NCI-H2196 (cell line): ENCODE measurements around the gene DPM1.
A peak's percentile ranks its signal among the peaks of the same experiment; 100 is the strongest.
"Not testable (repeated sequence)": the region's sequence is repeated elsewhere in the genome, so short reads cannot be mapped to it uniquely, and the experiment has no call there.

Experiments used
- DNase-seq: peaks from one replicate; lab custom pipeline; 2025; ENCODE audit not compliant: unreplicated experiment; lab: John Stamatoyannopoulos, UW

Gene DPM1

DNA sequence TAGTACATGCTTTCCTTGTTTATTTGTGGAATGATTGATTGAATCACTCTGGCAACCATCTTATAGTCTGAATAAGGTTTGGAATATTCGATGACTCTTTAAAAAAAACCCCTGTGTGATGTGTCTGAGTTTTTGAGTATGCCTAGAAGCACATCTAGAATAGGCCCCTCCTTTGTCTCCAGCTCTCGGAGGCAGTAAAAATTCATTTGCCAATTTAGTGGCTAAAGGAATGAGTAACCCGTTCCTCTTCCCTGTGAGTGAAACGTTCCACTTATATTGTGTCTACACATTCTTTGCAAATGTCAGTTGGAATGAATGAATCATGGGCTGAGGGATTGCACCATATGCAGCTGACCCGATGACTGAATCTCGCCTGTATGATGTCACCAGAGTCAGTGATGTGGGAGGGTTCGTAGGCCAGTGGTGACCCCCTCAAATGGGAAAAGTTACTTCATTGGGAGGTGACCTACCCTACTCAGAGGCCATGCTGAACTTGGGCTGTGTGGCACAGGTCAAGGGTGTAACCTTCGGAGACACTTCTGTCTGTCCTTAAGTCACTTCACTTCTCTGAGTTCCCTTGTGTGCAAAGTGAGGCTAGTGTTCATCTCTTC, 21.8 kb upstream of the DPM1 start:
- no peak for DNase-seq

DNA sequence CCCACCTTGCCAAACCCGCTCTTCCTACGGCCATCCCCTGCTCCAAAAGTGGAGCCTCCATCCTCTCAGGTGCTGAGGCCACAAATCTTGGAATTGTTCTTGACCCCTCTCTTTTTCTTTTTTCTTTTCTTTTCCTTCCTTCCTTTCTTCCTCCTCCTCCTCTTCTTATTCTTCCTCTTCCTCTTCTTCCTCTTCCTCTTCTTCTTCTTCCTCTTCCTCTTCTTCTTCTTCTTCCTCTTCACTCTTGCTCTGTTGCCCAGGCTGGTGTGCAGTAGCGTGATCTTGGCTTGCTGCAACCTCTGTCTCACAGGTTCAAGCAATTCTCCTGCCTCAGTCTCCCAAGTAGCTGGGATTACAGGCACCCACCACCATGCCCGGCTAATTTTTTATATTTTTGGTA, 20.2 kb upstream of the DPM1 start:
- DNase-seq: not testable (repeated sequence)

DNA sequence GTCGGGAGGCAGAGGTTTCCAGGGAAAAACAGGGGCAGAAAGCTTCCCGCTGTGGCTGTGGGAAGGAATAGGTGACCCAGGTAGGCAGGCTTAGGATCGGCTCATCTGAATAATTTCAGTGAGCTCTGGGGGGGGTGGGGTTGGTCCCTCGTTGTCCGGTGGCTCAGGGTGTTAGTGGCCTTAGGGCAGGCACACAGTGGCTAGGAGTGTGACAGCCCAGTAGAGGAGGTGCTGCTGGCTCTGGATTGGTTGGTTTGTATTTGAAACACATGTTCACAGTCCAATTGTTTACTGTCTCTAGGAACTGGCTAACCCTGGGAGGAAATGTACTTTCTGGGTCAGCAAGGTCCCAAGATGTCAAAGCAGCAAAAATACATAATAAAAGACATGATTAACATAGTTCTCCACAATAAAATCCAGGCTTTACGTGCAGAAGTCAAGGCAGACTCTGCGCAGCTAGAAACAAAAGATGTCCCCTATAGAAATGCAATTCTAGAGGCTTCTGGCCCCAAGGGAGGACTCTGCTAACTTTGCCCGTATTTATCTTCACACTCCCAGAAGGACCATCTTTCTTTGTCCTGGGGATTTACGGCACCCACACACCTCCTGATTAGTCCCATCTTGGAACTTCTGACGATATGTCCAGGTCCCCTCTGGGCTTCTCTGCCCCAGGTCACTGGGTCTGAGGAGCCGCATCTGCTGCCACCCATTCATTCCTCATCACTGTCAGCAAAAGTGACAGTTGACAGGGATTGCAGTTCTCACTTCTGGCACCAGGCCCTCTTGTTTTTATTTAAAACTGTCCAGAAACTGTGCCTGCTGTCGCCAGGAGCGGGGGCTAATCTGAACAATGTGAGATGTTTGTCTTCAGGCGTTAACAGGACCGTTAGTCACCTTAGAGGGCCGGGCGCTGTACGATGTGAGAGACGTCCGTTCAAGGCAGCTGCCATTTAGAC, 19.0 kb upstream of the DPM1 start:
- no peak for DNase-seq

DNA sequence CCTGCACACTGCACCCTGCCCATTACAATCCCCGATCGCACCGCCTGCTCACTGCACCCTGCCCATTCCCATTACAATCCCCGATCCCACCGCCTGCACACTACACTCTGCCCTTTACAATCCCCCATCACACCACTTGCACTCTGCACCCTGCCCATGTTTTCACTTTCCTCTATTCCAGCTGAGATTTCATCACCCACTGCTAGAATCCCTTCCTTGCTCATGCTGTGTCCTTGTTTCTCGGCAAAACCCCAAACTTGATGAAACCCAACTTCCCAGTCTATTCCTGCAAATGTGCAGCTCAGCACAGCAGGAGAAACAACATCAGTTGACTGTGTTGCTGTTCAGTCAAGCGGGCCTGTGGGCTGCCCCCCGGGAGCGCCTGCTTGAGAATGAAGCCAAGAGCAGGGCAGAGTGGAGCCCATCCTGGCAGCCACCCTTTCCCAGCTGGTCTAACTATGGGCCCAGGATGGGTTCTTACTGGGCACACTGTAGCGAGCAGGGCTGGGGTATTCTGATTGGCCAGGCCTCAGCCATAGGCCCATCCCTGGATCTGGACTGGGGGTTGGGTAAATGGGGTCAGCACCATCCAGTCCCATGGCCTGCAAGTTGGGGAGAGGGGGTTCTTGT, 17.5 kb upstream of the DPM1 start:
- DNase-seq: no peak

DNA sequence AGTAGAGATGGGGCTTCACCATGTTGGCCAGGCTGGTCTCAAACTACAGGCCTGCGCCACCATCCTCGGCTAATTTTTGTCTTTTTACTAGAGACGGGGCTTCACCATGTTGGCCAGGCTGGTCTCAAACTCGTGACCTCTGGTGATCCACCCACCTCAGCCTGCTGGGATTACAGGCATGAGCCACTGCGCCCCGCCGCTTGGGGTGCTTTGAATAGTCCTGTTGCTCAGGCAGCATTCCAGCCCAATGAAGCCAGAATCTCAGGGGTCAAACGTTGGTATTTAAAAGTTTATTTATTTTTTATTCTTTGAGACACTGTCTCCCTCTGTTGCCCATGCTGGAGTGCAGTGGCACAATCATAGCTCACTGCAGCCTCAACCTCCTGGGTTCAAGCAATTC, 11.6 kb upstream of the DPM1 start:
- no peak for DNase-seq

DNA sequence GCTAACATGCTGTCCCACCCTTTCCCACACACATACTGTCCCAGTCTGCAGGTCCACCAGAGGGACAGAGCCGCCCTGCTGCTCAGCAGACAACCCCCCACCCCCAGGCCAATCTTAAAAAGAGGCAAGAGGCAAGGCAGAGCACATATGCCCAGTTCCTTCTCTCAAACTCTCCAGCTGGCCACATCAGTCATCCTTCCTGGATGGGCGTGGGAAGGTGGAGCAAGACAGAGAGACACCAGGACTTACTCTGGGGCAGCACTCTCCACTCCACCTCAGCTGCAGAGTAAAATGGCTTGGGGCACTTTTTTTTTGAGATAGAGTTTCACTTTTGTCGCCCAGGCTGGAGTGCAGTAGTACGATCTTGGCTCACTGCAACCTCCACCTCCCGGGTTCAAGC, 11.1 kb upstream of the DPM1 start:
- DNase-seq: no peak

DNA sequence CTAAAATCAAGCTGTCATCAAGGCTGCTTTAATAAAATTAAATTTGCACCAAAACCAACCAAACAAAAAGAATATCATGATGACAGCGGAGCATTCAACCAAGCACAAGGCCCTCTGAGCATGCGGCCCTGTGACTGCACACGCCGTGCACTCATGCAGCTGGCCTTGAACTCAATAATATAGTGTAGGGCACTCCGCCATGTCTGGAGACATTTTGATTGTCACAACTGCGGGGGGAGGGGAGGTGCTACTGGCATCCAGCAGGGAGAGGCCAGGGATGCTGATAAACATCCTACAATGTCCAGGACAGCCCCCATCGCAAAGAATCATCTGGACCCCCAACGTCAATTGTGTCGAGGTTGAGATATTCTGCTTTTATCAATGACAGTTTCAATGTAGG, 10.0 kb upstream of the DPM1 start:
- no peak for DNase-seq

DNA sequence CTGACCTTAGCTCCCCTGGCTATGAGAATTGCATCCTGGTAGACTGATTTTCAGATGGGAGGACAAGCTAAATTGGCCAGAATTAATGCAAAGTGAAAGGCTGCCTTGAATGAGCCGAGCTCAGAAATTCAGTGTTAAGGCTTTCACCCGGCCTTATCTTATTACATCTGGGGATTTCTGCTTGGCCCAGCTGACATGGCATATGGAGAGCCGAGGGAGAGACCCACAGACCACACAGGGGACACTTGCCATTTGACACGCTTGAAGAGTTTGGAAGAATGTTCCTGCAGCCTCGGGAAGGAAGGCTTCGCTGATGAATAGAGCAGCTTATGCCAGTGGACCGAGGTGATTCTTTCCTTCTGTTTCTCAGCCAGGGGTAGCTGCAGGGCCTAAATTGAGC, 9.3 kb upstream of the DPM1 start:
- DNase-seq: no peak

DNA sequence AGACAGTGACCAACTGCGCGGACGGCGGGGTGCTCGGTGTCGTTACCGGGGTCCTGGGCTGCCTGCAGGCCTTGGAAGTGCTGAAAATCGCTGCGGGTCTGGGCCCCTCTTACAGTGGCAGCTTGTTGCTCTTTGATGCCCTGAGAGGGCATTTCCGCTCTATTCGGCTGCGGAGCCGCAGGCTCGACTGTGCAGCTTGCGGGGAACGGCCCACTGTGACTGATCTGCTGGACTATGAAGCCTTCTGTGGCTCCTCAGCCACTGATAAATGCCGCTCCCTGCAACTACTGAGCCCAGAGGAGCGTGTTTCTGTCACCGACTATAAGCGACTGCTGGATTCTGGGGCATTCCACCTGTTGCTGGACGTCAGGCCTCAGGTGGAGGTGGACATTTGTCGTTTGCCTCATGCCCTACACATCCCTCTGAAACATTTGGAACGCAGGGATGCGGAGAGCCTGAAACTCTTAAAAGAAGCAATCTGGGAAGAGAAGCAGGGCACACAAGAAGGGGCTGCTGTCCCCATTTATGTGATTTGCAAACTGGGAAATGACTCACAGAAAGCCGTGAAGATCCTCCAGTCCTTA, 1.3 kb upstream of the DPM1 start:
- DNase-seq: no peak

DNA sequence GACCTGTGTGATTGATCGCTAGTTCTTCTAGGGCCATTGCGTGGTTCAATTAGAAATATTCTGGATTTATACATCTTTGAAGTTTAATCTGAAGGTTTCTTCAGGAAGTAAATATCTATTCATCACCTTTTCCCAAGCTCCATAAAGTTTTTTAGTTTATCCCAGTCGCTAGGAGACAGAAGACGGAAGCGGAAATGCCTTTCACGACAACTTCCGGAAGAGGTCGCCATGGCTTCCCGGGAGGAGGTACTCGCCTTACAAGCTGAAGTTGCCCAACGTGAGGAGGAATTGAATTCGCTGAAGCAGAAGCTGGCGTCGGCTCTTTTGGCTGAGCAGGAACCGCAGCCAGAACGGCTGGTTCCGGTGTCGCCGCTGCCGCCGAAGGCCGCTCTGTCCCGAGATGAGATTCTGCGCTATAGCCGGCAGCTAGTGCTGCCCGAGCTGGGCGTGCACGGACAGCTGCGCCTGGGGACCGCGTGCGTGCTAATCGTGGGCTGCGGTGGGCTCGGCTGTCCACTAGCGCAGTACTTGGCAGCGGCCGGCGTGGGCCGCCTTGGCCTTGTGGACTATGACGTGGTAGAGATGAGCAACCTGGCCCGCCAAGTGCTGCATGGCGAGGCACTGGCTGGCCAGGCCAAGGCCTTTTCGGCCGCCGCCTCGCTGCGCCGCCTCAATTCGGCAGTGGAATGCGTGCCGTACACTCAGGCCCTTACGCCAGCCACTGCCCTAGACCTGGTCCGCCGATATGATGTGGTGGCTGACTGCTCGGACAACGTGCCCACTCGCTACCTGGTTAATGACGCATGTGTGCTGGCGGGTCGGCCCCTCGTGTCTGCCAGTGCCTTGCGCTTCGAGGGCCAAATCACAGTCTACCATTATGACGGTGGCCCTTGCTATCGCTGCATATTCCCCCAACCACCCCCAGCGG, 547 bp upstream of the DPM1 start, which contains the start of gene MOCS3:
MOCS3 (plus strand) TSS at position 204 of the 928 bp plus-strand sequence; CDS start at position 229, 25 bp downstream.
- DNase-seq: peak; percentile 94

DNA sequence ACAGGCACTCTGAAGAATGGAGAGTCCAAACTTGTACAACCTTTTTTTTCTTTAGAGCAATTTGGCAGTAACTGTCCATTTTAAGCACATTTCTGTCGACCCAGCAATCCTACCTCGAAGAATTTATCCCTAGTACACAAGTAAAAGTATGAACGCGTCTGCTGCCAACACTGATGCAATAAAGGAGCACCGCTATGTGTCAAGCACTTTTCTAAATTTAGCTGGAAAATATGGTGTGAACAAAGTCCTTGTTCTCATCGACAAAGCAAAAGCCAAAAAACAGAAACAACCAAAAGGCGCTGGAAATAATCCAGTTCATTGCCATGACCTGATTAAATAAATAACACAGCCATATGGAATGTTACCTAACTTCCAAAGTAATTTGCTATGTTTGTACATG, 1.1 kb downstream of the DPM1 start:
- no peak for DNase-seq

DNA sequence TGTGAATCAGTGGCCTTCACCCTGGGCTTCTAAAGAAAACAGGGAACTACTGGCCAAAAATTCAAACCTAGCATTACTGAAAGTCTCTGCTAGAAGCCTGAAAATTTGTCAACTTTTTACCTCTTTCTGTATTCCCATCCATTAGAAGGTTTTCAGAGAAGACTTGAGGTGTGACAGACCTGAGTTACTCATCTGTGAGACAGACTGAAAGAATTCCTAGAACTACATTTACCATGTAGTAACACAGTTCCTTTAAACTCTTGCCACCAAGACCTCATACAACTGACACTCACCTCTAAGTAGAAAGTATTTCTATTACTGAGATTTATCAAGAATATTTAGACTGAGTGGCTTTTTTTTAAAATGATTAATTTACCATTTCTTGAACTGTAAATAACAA, 4.5 kb downstream of the DPM1 start:
- DNase-seq: no peak

DNA sequence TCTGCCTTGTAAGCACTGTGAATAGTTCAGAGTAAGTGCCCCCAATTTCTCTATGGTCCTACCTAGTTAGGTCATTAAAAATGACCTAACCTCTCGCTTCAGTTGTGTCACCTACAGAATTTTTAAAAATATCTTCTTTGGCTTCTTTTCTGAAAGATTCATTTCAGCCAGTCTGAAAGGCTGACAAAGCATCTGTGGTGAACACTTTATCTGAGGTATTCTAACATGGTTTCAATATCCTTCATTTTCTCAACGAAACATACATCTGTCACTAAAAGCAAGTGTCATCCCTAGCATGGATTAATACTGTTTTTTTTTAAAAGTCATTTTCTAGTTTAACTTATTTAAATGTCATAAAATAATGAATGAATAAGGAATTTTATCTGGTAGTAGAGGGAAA, 5.1 kb downstream of the DPM1 start:
- DNase-seq: no peak

DNA sequence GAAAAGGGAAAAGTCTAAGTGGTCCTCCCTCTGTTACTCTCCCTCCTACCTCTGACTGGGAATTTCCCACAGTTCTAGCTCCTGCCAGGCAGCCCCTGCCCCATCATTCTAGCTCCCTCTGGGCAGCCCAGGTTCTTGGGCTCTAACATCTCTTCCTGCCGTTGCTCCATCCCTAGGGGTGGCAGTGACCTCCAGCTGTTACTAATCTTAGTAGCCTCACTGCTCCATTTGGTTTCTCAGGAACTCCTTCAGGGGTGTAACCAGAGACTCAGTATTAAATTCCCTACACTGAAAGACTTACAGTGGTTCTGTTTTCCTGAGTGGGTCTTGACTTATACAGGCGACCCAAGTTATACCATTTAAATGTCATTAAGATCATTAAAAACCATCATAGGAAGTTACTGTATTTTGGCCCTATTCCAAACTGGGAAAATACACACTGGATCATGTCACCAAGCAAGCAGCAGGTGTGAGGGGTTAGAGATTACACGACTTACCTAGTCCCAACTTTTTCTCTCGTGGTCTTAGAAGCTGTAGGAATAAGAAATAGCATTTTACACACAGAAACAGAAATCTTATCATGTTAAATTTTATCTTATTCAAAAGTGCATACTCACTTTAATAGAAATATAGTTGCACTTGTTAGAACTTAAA, 10.1 kb downstream of the DPM1 start:
- DNase-seq: no peak

DNA sequence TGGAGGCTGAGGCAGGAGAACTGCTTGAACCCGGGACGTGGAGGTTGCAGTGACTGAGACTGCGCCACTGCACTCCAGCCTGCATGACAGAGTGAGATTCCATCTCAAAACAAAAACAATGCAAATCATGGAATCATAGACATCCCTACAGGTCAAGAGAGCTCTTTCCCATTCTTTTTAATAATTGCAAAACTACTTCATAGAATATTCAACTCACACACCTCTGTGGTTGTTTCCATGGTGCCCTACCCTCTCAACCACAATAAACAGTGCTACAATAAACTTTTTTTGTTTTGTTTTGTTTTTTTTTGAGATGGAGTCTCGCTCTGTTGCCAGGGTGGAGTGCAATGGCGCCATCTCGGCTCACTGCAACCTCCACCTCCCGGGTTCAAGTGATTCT, 15.3 kb downstream of the DPM1 start:
- no peak for DNase-seq

DNA sequence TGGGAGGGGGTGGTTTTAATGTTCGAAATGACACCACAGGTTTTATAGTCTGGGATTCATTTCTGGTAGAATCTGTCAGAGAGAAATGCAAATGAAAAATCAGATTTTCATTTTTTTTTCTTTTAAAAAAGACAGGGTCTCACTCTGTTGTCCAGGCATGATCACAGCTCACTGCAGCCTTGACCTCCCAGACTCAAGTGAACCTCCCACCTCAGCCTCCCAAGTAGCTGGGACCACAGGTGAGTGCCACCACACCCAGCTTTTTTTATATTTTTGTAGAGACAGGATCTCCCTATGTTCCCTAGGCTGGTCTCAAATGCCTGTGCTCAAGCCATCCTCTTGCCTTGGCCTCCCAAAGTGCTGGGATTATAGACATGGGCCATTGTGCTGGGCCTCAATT, 24.7 kb downstream of the DPM1 start:
- no peak for DNase-seq

DNA sequence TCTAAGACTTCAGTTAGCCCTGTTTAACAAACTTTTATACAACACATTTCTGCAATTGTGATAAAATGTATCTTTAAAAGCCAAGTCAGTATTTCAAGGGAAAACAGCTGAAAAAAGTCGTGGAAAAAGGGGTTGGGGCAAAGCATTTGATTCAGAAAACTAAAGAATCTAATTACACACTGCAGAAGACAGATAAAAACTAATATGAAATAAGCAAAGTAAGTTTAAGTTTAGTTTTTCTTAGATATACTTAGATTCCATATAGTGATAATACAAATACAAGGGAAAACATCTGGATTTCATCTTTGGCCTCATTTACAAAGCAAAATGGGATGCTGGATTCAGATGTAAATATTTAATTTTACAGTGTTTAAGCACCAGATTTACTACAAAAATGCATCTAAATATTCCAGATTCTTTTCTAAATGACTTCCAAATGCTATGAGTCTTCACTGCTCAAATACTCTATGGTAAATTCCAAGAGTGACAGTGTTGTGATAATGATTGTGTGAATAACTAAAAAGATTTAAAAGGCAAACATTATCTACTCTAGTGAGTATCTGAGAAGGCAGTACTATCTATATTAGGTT, 25.5 kb downstream of the DPM1 start:
- no peak for DNase-seq

DNA sequence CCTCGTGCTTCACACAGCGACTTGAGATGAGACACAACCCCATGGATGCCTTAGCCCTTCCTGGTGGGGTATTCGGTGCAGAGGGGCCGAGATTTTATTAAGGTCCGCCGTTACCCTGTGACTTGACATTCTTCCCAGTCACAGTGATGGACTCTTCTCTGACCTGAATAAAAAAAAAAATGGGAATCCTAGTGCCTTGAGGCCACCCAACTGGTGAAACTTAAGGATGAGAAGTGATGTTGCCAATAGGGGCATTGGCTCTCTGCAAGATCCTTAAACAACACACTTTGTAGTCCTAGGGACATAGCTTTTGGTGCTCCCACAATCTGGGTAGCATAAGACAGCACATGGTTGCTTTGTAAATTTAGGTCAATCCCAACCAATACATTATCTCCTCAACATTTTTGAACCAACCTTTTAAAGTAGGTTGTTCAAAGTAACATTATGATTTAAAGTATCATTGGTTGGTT, 26.3 kb downstream of the DPM1 start:
- no peak for DNase-seq

DNA sequence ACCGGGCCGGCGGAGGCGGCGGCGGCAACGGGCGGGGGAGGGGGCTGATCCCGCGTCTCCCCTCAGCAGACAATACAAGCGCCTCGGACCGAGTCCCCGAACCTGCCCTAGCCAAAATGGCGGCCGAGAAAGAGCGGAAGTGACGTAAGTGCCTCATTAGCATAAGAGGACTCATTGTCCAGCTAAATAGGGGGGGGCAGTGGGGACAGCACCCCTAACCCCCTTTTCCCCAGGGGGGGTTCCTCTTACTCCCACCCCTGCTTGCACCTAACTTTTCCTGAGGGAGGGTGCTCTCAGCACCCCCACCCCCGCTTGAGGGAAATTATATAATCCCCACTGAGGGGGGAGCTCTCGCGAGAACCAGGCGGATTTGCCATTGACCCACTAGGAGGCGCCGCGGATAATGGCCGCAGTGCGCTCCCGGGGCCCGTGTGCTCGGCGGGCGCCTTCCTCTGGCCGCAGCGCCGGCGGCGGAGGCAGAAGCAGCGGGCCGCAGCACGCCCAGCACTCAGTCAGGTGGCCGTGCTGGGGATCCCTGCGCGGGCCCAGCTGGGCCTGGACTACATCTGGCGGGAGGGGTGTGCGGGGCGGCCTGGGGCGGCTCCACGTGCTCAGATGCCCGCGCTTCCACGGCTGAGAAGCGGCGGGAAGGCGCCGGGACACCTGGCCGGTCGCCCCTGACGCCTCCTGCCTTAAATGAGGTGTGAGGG, 26.9 kb downstream of the DPM1 start, which contains the start of gene ADNP:
ADNP (minus strand) TSS at position 132 of the 710 bp plus-strand sequence. CDS start 27,441 bp downstream, outside the sequence.
- DNase-seq: peak; percentile 97
